ENCODE data around the gene VTI1A.
A peak's percentile ranks its signal among the peaks of the same experiment; 100 is the strongest.
"Not testable (repeated sequence)": the region's sequence is repeated elsewhere in the genome, so short reads cannot be mapped to it uniquely, and the experiment has no call there.

The VTI1A gene

DNA sequence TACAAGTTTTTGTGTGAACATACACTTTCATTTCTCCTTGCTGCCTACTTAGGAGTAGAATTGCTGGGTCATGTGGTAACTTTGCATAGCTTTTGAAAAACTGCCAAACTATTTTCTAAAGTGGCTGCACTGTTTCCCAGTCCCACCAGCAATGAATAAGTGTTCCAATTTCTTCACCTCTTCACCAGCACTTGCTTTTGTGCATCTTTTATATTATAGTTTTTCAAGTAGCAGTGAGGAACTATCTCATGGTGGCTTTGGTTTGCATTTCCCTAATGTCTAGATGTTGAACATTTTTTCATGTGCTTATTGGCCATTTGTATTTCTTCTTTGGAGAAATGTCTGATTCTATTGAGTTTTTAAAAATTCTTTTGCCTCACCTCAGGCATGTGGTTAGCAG is 273.2 kb downstream of the VTI1A start:
- TF ChIP-seq POLR2A (IDR thresholded peaks at IDR 0.05; ENCODE audit: low read depth, low read length): no peak
- no peak for TF ChIP-seq TAF1 (IDR thresholded peaks at IDR 0.05; ENCODE audit: borderline replicate concordance, low read depth, low read length)
- no peak for TF ChIP-seq POLR2AphosphoS5 (IDR thresholded peaks at IDR 0.05; ENCODE audit: low read depth, low read length)

DNA sequence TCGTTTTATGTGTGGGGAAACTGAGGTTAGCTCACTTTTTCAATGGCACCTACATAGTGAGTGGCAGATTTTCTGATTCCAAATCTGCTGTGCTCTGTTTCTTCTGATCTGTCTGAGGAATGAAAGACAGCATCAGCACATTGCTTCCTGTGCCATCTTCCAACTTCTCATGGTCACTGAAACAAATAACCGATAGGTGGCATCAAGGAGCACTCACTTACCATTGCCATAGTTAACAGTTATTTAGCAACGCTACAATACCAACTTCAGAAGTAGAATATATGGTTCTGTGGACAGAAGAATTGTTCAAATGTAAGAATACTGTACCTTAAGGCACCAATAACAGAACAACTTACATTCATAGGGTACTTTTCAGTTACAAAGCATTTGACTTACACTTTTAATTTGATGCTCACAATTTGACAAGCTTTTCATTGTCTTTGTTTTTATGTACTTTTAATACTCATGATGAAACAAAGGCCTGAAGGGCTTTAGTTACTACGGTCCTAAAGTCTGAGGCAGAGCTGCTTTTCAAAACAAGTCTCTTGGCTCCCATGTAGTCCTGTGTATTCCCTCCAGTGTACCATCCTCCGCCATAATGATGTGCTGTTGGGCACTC is 274.2 kb downstream of the VTI1A start:
- FAIRE-seq: peak; percentile 21
- DNase-seq (ENCODE audit: insufficient read length): no peak

More for the DNA sequence above, 273.2 kb downstream of the VTI1A start:
- FAIRE-seq (no peak), DNase-seq (ENCODE audit: insufficient read length) (no peak)

GRCh38 chr10:112722758-112723157 is 275.7 kb downstream of the VTI1A start:
- DNase-seq (ENCODE audit: insufficient read length) (no peak), FAIRE-seq (no peak)
- no peak for TF ChIP-seq POLR2AphosphoS5 (IDR thresholded peaks at IDR 0.05; ENCODE audit: low read depth, low read length)
- TF ChIP-seq TAF1 (IDR thresholded peaks at IDR 0.05; ENCODE audit: borderline replicate concordance, low read depth, low read length): no peak
- no peak for TF ChIP-seq POLR2A (IDR thresholded peaks at IDR 0.05; ENCODE audit: low read depth, low read length)

More for the DNA sequence above, 274.2 kb downstream of the VTI1A start:
- TF ChIP-seq POLR2AphosphoS5 (IDR thresholded peaks at IDR 0.05; ENCODE audit: low read depth, low read length) (no peak), TAF1 (IDR thresholded peaks at IDR 0.05; ENCODE audit: borderline replicate concordance, low read depth, low read length) (no peak), POLR2A (IDR thresholded peaks at IDR 0.05; ENCODE audit: low read depth, low read length) (no peak)

- FAIRE-seq (no peak), DNase-seq (ENCODE audit: insufficient read length) (no peak)
- TF ChIP-seq TAF1 (IDR thresholded peaks at IDR 0.05; ENCODE audit: borderline replicate concordance, low read depth, low read length): no peak
- no peak for TF ChIP-seq POLR2A (IDR thresholded peaks at IDR 0.05; ENCODE audit: low read depth, low read length)
- no peak for TF ChIP-seq POLR2AphosphoS5 (IDR thresholded peaks at IDR 0.05; ENCODE audit: low read depth, low read length)
Measured at GRCh38 chr10:112723876-112724275, 276.9 kb downstream of the VTI1A start.

GRCh38 chr10:112724404-112724991 is 277.5 kb downstream of the VTI1A start:
- FAIRE-seq: no peak
- DNase-seq (ENCODE audit: insufficient read length): no peak
- no peak for TF ChIP-seq TAF1 (IDR thresholded peaks at IDR 0.05; ENCODE audit: borderline replicate concordance, low read depth, low read length)

DNA sequence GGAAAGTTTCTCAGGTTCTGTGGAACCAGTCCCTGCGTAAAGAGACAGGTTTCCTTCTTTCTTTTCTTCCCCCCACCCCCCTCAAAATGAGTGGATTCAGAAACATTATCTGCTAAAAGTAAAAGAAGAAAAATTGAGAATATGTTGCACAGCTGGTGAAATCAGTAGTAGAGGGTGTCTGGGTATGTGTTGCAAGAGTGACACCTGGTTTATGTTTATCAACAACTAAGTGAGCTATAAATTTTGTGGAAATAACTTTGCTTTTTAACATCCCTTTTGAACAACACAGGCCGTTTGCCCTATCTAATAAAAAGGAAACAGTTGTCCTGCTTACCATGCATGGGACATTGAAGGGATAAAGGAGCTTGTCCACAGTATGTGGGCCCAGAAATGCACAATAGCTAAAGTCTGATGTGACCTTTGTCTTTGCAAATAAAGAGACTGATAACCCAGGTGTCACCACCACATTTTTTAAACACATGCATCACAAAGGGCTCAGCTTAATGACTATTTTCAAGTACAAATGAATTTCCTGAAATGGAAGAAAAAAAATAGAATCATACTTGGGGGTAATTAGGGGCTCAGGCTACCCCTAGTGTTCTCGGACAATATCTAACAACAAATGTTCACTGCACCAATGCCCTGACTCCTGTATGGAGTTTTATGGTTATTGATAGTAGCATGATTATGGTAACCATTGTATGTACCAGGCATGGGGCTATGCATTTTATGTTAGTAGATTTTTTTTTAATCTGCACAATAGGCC is 281.3 kb downstream of the VTI1A start:
- no peak for FAIRE-seq
- TF ChIP-seq TAF1 (IDR thresholded peaks at IDR 0.05; ENCODE audit: borderline replicate concordance, low read depth, low read length): no peak
- TF ChIP-seq POLR2AphosphoS5 (IDR thresholded peaks at IDR 0.05; ENCODE audit: low read depth, low read length): no peak
- TF ChIP-seq POLR2A (IDR thresholded peaks at IDR 0.05; ENCODE audit: low read depth, low read length): no peak
- no peak for DNase-seq (ENCODE audit: insufficient read length)

GRCh38 chr10:112728997-112729396 is 282.0 kb downstream of the VTI1A start:
- FAIRE-seq (no peak), DNase-seq (ENCODE audit: insufficient read length) (no peak)
- no peak for TF ChIP-seq POLR2AphosphoS5 (IDR thresholded peaks at IDR 0.05; ENCODE audit: low read depth, low read length)
- no peak for TF ChIP-seq TAF1 (IDR thresholded peaks at IDR 0.05; ENCODE audit: borderline replicate concordance, low read depth, low read length)
- TF ChIP-seq POLR2A (IDR thresholded peaks at IDR 0.05; ENCODE audit: low read depth, low read length): no peak

DNA sequence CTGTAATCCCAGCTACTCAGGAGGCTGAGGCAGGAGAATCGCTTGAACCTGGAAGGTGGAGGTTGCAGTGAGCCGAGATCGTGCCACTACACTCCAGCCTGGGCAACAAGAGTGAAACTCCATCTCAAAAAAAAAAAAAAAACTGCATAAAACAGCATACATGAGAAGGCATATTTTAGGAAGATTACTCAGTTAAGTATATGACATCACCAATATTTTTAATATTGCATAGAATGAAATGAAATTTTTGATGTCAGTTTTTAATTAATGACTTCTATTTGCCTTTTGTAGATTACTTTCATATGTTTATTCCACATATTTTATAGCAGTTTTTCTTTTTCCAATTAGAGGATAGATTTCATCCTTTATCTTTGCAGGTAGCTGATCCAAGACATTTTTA is 284.4 kb downstream of the VTI1A start:
- DNase-seq (ENCODE audit: insufficient read length); FAIRE-seq: not testable (repeated sequence)

- DNase-seq (ENCODE audit: insufficient read length) (no peak), FAIRE-seq (no peak)
- TF ChIP-seq TAF1 (IDR thresholded peaks at IDR 0.05; ENCODE audit: borderline replicate concordance, low read depth, low read length) (no peak), POLR2A (IDR thresholded peaks at IDR 0.05; ENCODE audit: low read depth, low read length) (no peak), POLR2AphosphoS5 (IDR thresholded peaks at IDR 0.05; ENCODE audit: low read depth, low read length) (no peak)
Measured at GRCh38 chr10:112732277-112732921, 285.4 kb downstream of the VTI1A start.

DNA sequence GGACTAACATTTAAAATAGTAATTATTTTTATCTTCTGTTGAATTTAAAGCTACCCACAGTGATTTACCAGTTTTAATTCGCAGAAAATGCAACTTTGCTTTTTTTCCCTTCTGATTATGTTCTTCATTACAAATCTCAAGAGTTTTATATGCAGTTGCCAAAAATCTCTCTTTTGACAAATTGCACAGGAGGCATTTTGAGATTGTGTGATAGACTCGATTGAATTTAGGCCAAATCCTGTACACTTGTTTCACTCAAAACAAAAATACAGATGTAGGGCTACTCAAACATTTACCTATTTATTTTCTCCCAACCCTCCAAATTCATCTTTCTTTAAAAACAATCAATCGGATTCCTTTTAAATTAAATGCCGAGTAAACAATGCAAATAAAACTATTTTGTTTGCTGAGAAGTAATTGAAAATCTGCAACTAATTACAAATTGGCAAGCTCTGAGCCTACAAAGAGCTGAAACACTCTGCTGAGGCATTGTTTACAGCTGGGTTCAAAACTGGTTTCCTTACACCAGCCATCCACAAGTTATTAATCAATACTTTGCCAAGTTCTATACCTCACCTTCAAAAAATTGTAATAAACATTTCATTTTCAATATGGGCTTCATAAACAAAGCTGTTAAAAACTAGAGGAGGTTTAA is 288.2 kb downstream of the VTI1A start:
- DNase-seq (ENCODE audit: insufficient read length) (no peak), FAIRE-seq (no peak)
- TF ChIP-seq POLR2A (IDR thresholded peaks at IDR 0.05; ENCODE audit: low read depth, low read length) (no peak), TAF1 (IDR thresholded peaks at IDR 0.05; ENCODE audit: borderline replicate concordance, low read depth, low read length) (no peak), POLR2AphosphoS5 (IDR thresholded peaks at IDR 0.05; ENCODE audit: low read depth, low read length) (no peak)

Data from GM12892 (cell line).